IPS-18a (cell line): Measurements from ENCODE around the gene S100A9.

Source experiments
- H3K27ac ChIP-seq: one replicate; pipeline ENCODE4 v1.5.1; 2013; ENCODE audit warnings: low read length
- H3K27me3 ChIP-seq: one replicate; pipeline ENCODE4 v1.6.1; 2013; ENCODE audit warnings: mild to moderate bottlenecking, low read length; ENCODE audit not compliant: control insufficient read depth, insufficient read depth
- H3K36me3 ChIP-seq: one replicate; pipeline ENCODE4 v1.6.1; 2013; ENCODE audit warnings: low read depth, low read length; ENCODE audit not compliant: control insufficient read depth
- H3K4me1 ChIP-seq: one replicate; pipeline ENCODE4 v1.6.1; 2013; ENCODE audit warnings: low read depth, low read length; ENCODE audit not compliant: control insufficient read depth
- H3K4me3 ChIP-seq: one replicate; pipeline ENCODE4 v1.5.1; 2013; ENCODE audit warnings: low read length
- H3K9ac ChIP-seq: one replicate; pipeline ENCODE4 v1.6.1; 2013; ENCODE audit warnings: mild to moderate bottlenecking, low read length, moderate library complexity
- H3K9me3 ChIP-seq: one replicate; pipeline ENCODE4 v1.6.1; 2013; ENCODE audit warnings: low read depth, low read length; ENCODE audit not compliant: control insufficient read depth

The S100A9 gene

GRCh38 chr1:153384958-153385580 is 27.4 kb downstream of the S100A9 start:
- H3K27me3 ChIP-seq, result no peaks in the 10 kb centered on the region
- H3K27ac ChIP-seq, result no peak overlapping the region
- H3K36me3 ChIP-seq, result no peaks in the 10 kb centered on the region
- no peak overlapping the region for H3K9ac ChIP-seq
- H3K4me1 ChIP-seq, result no peaks in the 10 kb centered on the region
- peaks cover 2% of the 10 kb centered on the region for H3K9me3 ChIP-seq
- no peak overlapping the region for H3K4me3 ChIP-seq

- H3K27ac ChIP-seq, result no peak overlapping the region
- H3K36me3 ChIP-seq, result no peaks in the 10 kb centered on the region
- no peaks in the 10 kb centered on the region for H3K27me3 ChIP-seq
- H3K9me3 ChIP-seq, result peaks cover 2% of the 10 kb centered on the region
- no peak overlapping the region for H3K9ac ChIP-seq
- no peaks in the 10 kb centered on the region for H3K4me1 ChIP-seq
- H3K4me3 ChIP-seq, result no peak overlapping the region
Observed at GRCh38 chr1:153386500-153386901, 28.8 kb downstream of the S100A9 start.

DNA sequence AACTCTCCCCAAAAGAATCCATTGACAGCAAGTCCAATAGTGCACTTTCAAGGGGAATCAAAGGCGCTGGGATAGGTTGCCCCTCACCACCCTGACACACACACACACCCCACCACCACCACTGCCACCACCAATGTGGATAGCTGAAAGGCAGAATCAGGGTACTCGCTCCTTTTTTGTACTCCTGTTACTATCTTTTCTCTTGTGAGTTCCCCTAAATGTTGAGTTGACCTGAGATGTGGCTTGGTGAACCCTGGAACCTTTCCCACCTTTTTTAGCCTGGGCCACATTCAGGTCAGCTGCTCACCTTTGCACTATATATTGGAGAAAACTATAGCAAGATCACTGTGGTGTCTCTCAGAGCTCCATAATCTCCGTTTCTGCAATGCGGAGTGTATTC is 29.3 kb downstream of the S100A9 start:
- no peak overlapping the region for H3K27ac ChIP-seq
- H3K36me3 ChIP-seq, result no peaks in the 10 kb centered on the region
- no peaks in the 10 kb centered on the region for H3K4me1 ChIP-seq
- peaks cover under 1% of the 10 kb centered on the region for H3K9me3 ChIP-seq
- H3K27me3 ChIP-seq, result no peaks in the 10 kb centered on the region
- no peak overlapping the region for H3K9ac ChIP-seq
- no peak overlapping the region for H3K4me3 ChIP-seq

DNA sequence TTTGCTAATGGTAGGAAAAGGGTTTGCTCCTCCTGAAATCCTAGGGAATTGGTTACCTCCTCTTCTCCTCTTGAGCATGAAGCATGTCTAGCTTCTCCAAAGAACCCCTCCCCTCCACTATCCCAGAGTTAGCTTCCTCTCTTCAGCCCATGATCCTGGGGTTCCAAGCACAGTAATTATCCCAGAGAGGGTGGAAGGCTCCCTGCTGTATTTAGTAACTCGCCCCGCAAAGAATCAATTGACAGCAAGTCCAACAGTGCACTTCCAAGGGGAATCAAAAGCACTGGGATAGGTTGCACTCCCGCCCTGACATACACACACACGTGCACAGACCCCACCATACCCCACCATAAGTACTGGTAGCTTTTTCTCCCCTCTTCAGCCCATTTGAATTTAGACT is 30.1 kb downstream of the S100A9 start:
- Histone ChIP-seq H3K9ac (no peak overlapping the region), H3K27me3 (no peaks in the 10 kb centered on the region), H3K4me1 (no peaks in the 10 kb centered on the region), H3K27ac (no peak overlapping the region), H3K9me3 (no peaks in the 10 kb centered on the region), H3K36me3 (no peaks in the 10 kb centered on the region), H3K4me3 (no peak overlapping the region)

GRCh38 chr1:153389401-153389800 is 31.7 kb downstream of the S100A9 start:
- no peaks in the 10 kb centered on the region for H3K36me3 ChIP-seq
- no peaks in the 10 kb centered on the region for H3K9me3 ChIP-seq
- H3K27ac ChIP-seq, result no peak overlapping the region
- H3K4me3 ChIP-seq, result no peak overlapping the region
- H3K4me1 ChIP-seq, result no peaks in the 10 kb centered on the region
- H3K9ac ChIP-seq, result no peak overlapping the region
- no peaks in the 10 kb centered on the region for H3K27me3 ChIP-seq

GRCh38 chr1:153389973-153390879 is 32.6 kb downstream of the S100A9 start:
- Histone ChIP-seq H3K4me1 (no peaks in the 10 kb centered on the region), H3K27ac (no peak overlapping the region), H3K27me3 (no peaks in the 10 kb centered on the region), H3K9ac (no peak overlapping the region), H3K9me3 (no peaks in the 10 kb centered on the region), H3K4me3 (no peak overlapping the region), H3K36me3 (no peaks in the 10 kb centered on the region)

GRCh38 chr1:153390938-153391710 is 33.5 kb downstream of the S100A9 start, which contains the start of gene S100A8:
TSS of gene S100A8 (minus strand) at chr1:153391073. CDS start at chr1:153390535, 538 bp downstream.
- Histone ChIP-seq H3K4me3 (no peak within 1 kb of the TSS), H3K36me3 (no peaks in the 10 kb centered on the region), H3K27ac (no peak within 1 kb of the TSS), H3K27me3 (no peaks in the 10 kb centered on the region), H3K9me3 (no peaks in the 10 kb centered on the region), H3K9ac (no peak within 1 kb of the TSS), H3K4me1 (no peaks in the 10 kb centered on the region)

DNA sequence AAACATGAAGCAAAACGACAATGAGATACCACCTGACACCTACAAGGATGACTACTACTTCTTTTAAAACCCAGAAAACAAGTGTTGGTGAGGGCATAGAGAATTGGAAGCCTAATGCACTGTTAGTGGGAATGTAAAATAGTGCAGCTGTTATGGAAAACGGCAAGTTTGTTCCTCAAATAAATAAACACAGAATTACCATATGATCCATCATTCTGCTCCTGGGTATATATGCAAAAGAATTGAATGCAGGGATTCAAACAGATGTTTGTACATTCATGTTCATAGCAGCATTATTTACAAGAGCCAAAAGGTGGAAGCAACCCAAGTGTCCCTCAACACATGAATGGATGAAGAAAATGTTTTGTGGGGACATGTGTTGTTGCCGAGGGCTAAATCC is 34.6 kb downstream of the S100A9 start:
- no peak overlapping the region for H3K27ac ChIP-seq
- H3K9ac ChIP-seq, result no peak overlapping the region
- no peaks in the 10 kb centered on the region for H3K4me1 ChIP-seq
- no peak overlapping the region for H3K4me3 ChIP-seq
- H3K27me3 ChIP-seq, result no peaks in the 10 kb centered on the region
- no peaks in the 10 kb centered on the region for H3K9me3 ChIP-seq
- H3K36me3 ChIP-seq, result no peaks in the 10 kb centered on the region

DNA sequence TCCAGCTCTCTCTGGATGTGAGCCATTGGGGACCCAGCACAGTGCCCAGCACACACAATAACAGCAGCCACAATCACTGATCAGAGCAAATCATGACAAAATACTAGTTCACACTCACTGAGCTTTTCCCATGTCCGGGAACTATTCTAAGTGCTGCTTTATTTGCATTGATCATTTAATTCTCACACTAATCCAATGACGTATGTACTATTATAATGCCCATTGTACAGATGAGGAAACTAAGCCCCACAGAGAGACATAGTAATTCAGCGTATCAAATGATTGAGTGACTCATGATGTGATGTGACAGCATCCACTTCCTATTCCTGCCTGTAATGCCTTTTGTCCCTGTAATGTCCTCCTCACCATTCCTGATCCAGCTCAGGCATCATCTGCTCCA is 35.2 kb downstream of the S100A9 start:
- H3K4me3 ChIP-seq, result no peak overlapping the region
- H3K36me3 ChIP-seq, result no peaks in the 10 kb centered on the region
- H3K27ac ChIP-seq, result no peak overlapping the region
- H3K4me1 ChIP-seq, result no peaks in the 10 kb centered on the region
- H3K9ac ChIP-seq, result no peak overlapping the region
- H3K27me3 ChIP-seq, result no peaks in the 10 kb centered on the region
- no peaks in the 10 kb centered on the region for H3K9me3 ChIP-seq

GRCh38 chr1:153393926-153394325 is 36.3 kb downstream of the S100A9 start:
- Histone ChIP-seq H3K9ac (no peak overlapping the region), H3K4me3 (no peak overlapping the region), H3K27me3 (no peaks in the 10 kb centered on the region), H3K27ac (no peak overlapping the region), H3K4me1 (no peaks in the 10 kb centered on the region), H3K9me3 (no peaks in the 10 kb centered on the region), H3K36me3 (no peaks in the 10 kb centered on the region)

DNA sequence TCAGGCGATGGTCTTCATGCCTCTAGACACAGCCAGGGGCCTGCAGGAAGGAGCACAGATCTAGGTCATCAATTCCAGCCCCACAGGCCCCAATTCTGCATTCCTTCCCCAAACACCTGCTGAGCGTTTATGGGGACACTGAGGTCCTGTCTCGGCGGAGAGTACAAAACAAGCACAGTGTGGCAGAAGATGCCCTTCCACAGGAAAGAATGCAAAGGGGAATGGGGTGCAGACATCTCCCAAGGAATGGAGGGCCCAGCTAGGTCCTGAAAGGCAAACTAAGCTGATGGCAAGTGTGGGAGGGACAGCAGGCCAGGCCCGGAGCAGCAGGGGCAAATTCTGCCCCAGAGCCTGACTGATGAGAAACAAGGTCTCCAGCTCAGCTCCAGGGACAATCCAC is 36.7 kb downstream of the S100A9 start:
- no peaks in the 10 kb centered on the region for H3K9me3 ChIP-seq
- H3K9ac ChIP-seq, result no peak overlapping the region
- H3K4me1 ChIP-seq, result no peaks in the 10 kb centered on the region
- H3K27ac ChIP-seq, result no peak overlapping the region
- H3K4me3 ChIP-seq, result no peak overlapping the region
- no peaks in the 10 kb centered on the region for H3K36me3 ChIP-seq
- no peaks in the 10 kb centered on the region for H3K27me3 ChIP-seq
